ENCODE results near the gene COQ3.

Gene COQ3

DNA sequence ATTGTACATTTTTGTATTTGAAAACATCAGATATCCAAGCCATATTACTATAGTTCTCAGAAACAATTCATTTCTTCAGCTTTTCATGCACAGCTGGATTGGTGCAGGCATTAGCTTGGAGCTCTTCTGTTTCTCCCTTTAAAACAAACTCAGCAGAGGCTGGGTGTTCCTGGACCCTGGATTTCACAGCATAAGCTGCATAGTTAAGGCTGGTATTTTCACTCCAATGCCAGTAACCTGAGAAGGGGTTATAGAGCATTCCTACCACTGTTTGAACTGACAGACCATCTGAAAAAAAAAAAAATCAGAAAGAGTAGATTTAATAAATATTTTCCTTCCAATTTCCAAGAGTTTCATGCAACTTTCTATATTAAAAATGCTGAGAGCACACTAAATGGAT is 24.5 kb downstream of the COQ3 start:
- Histone ChIP-seq H3K4me1 (ENCODE audit: insufficient read depth, low read length) (peaks cover 12% of the 10 kb centered on the region), H3K4me3 (ENCODE audit: low read length) (no peak overlapping the region; the same call in 1 of the 2 replicates), H3K9ac (ENCODE audit: low read depth, low read length) (no peak overlapping the region), H3K27ac (ENCODE audit: low read depth, low read length) (no peak overlapping the region), H3K9me3 (ENCODE audit: insufficient read depth, low read depth, low read length) (no peaks in the 10 kb centered on the region), H3K27me3 (ENCODE audit: insufficient read depth, low read length) (no peaks in the 10 kb centered on the region), H3K36me3 (ENCODE audit: insufficient read depth, low read length) (no peaks in the 10 kb centered on the region)

DNA sequence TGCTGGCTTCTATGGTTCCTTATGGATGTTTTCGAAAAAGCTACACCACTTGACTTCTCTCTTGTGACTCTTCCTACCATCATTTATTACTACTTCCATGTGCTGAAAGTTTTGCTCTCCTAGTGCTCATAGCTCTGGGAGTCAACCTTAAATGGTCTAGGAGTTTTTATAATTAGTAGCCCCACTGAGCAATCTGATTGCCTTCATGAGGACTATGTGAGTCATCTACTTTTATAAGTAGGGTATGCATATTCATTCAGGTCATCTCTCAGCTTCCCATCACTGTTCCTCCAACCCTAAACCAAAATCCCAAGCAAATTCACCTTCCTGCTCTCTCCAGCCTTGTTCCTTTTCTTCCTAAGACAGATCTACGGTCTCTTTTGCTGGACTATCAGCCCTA is 27.1 kb downstream of the COQ3 start:
- peaks cover 12% of the 10 kb centered on the region for H3K4me1 ChIP-seq (ENCODE audit: insufficient read depth, low read length)
- WGBS, result 90% methylated on average over 2 of the region's 2 CpGs
- H3K27me3 ChIP-seq (ENCODE audit: insufficient read depth, low read length), result no peaks in the 10 kb centered on the region
- no peak overlapping the region for H3K9ac ChIP-seq (ENCODE audit: low read depth, low read length)
- no peaks in the 10 kb centered on the region for H3K36me3 ChIP-seq (ENCODE audit: insufficient read depth, low read length)
- no peak overlapping the region for H3K4me3 ChIP-seq (ENCODE audit: low read length)
- H3K27ac ChIP-seq (ENCODE audit: low read depth, low read length), result no peak overlapping the region
- no peaks in the 10 kb centered on the region for H3K9me3 ChIP-seq (ENCODE audit: insufficient read depth, low read depth, low read length)

GRCh38 chr6:99364026-99364425 is 30.0 kb downstream of the COQ3 start:
- Histone ChIP-seq H3K36me3 (ENCODE audit: insufficient read depth, low read length) (no peaks in the 10 kb centered on the region), H3K4me3 (ENCODE audit: low read length) (no peak overlapping the region), H3K9ac (ENCODE audit: low read depth, low read length) (no peak overlapping the region), H3K27me3 (ENCODE audit: insufficient read depth, low read length) (no peaks in the 10 kb centered on the region), H3K9me3 (ENCODE audit: insufficient read depth, low read depth, low read length) (no peaks in the 10 kb centered on the region), H3K4me1 (ENCODE audit: insufficient read depth, low read length) (peaks cover under 1% of the 10 kb centered on the region), H3K27ac (ENCODE audit: low read depth, low read length) (no peak overlapping the region)
- 90% methylated on average over 4 of the region's 5 CpGs for WGBS

GRCh38 chr6:99362678-99363268 is 31.2 kb downstream of the COQ3 start:
- WGBS, result 94% methylated on average over 1 of the region's 1 CpG
- H3K4me1 ChIP-seq (ENCODE audit: insufficient read depth, low read length), result no peaks in the 10 kb centered on the region

DNA sequence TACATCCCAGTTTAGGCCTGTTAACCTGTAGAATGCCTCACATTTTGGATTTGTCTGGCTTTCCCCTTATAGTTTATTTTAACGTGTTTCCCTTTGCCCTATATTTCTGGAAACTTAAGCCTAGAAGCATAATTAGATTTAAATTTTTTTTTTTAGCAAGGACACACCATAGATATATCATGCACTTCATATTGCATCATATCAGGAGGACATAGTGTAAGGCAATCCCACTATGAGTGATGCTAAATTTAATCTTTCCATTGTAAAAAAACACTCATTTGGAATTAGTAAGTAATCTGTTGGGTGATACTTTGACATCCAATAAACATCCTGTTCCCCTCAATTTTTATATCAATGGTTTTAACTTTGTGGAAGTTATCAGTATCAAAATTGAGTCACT is 34.2 kb downstream of the COQ3 start:
- 80% methylated on average over 1 of the region's 1 CpG for WGBS
- Histone ChIP-seq H3K36me3 (ENCODE audit: insufficient read depth, low read length) (no peaks in the 10 kb centered on the region), H3K9me3 (ENCODE audit: insufficient read depth, low read depth, low read length) (no peaks in the 10 kb centered on the region), H3K4me1 (ENCODE audit: insufficient read depth, low read length) (no peaks in the 10 kb centered on the region), H3K27me3 (ENCODE audit: insufficient read depth, low read length) (no peaks in the 10 kb centered on the region), H3K27ac (ENCODE audit: low read depth, low read length) (no peak overlapping the region), H3K4me3 (ENCODE audit: low read length) (no peak overlapping the region), H3K9ac (ENCODE audit: low read depth, low read length) (no peak overlapping the region)

More at GRCh38 chr6:99362678-99363268, 31.2 kb downstream of the COQ3 start:
- H3K9ac ChIP-seq (ENCODE audit: low read depth, low read length), result no peak overlapping the region
- no peak overlapping the region for H3K27ac ChIP-seq (ENCODE audit: low read depth, low read length)
- no peak overlapping the region for H3K4me3 ChIP-seq (ENCODE audit: low read length)
- H3K27me3 ChIP-seq (ENCODE audit: insufficient read depth, low read length), result no peaks in the 10 kb centered on the region
- H3K36me3 ChIP-seq (ENCODE audit: insufficient read depth, low read length), result no peaks in the 10 kb centered on the region
- H3K9me3 ChIP-seq (ENCODE audit: insufficient read depth, low read depth, low read length), result no peaks in the 10 kb centered on the region

DNA sequence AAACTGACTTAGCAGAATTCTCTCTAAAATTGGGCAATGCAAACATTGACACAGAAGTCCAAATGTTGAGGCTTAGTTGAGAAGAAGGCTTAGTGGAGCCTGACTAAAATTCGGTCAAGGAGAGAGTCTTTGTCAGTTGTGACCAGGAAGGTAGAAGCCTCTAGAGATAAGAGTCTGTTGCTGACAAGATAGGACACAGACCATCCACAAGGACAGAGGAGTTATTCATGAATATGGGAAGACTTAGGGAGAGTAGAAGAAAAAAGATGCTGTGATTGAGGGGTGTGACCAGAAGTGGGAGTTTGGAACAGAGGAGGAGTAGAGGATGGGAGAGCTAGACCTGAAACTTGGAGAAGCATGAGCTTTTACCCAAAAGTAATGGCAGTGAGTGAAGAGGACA is 37.4 kb downstream of the COQ3 start:
- no peak overlapping the region for H3K4me3 ChIP-seq (ENCODE audit: low read length)
- no peak overlapping the region for H3K27ac ChIP-seq (ENCODE audit: low read depth, low read length)
- no peaks in the 10 kb centered on the region for H3K4me1 ChIP-seq (ENCODE audit: insufficient read depth, low read length)
- 84% methylated on average over 1 of the region's 1 CpG for WGBS
- no peaks in the 10 kb centered on the region for H3K36me3 ChIP-seq (ENCODE audit: insufficient read depth, low read length)
- no peaks in the 10 kb centered on the region for H3K27me3 ChIP-seq (ENCODE audit: insufficient read depth, low read length)
- no peak overlapping the region for H3K9ac ChIP-seq (ENCODE audit: low read depth, low read length)
- no peaks in the 10 kb centered on the region for H3K9me3 ChIP-seq (ENCODE audit: insufficient read depth, low read depth, low read length)

DNA sequence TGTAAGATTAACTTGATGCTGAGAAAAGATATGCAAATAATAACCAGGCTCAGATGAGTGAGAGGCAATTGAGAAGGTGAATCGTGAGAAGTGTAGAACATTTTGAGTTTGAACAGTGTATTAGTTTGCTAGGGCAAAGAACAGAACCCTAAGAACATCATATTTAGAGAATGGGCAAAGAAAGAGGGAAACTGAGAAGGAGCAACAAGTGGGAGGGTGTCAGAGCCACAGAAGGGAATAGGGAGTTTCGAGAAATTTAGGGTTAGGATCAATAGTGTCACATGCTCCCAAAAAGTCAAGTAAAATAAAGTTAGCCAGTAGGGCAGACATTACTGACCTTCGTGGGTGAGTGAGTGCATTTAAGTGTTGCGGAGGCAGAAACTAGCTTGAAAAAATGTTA is 39.0 kb downstream of the COQ3 start:
- Histone ChIP-seq H3K36me3 (ENCODE audit: insufficient read depth, low read length) (no peaks in the 10 kb centered on the region), H3K27me3 (ENCODE audit: insufficient read depth, low read length) (peaks cover 6% of the 10 kb centered on the region), H3K9ac (ENCODE audit: low read depth, low read length) (no peak overlapping the region), H3K9me3 (ENCODE audit: insufficient read depth, low read depth, low read length) (no peaks in the 10 kb centered on the region), H3K4me3 (ENCODE audit: low read length) (no peak overlapping the region), H3K27ac (ENCODE audit: low read depth, low read length) (no peak overlapping the region), H3K4me1 (ENCODE audit: insufficient read depth, low read length) (peaks cover 5% of the 10 kb centered on the region)
- 65% methylated on average over 4 of the region's 4 CpGs for WGBS

DNA sequence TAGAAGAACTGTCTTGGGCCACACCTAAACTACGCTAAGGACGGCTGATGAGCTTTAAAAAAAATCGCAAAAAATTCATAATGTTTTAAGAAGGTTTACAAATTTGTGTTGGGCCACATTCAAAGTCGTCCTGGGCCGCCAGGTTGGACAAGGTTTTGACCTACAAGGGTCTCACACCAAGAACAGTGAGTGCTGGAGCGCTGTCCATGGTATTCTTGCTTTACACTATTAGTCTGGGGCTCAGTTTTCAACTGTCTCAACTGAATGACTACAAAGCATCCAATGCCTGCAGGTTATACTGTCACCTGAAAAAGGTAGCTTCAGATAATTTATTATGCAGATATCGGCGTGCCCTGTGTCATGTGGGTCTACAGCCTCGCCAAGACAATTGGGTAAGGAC is 40.9 kb downstream of the COQ3 start:
- Histone ChIP-seq H3K9me3 (ENCODE audit: insufficient read depth, low read depth, low read length) (no peaks in the 10 kb centered on the region), H3K4me1 (ENCODE audit: insufficient read depth, low read length) (peaks cover 13% of the 10 kb centered on the region), H3K27me3 (ENCODE audit: insufficient read depth, low read length) (peaks cover 6% of the 10 kb centered on the region), H3K4me3 (ENCODE audit: low read length) (no peak overlapping the region), H3K9ac (ENCODE audit: low read depth, low read length) (no peak overlapping the region), H3K27ac (ENCODE audit: low read depth, low read length) (no peak overlapping the region), H3K36me3 (ENCODE audit: insufficient read depth, low read length) (no peaks in the 10 kb centered on the region)
- WGBS, result 76% methylated on average over 9 of the region's 9 CpGs

DNA sequence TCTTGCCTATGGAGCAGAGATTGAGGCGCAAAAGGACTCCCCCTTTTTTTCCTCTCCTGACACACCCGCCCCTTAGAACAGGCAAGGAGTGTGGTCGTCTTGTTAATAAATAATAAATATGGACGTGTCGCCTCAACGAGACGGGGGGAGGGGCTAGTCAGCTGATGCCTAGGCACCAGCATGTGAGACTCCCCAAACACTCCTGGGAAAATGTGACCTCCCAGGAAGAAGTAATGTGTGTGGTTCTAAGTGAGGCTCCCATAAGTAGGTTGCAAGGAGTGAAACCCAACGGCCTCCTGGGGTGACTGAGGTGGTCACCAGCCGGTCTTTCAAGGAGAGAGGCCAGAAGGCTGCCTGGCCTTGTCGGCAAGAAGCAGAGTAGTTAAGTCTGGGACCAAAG is 43.4 kb downstream of the COQ3 start:
- peak overlapping the region; percentile 74 for H3K4me3 ChIP-seq (ENCODE audit: low read length)

DNA sequence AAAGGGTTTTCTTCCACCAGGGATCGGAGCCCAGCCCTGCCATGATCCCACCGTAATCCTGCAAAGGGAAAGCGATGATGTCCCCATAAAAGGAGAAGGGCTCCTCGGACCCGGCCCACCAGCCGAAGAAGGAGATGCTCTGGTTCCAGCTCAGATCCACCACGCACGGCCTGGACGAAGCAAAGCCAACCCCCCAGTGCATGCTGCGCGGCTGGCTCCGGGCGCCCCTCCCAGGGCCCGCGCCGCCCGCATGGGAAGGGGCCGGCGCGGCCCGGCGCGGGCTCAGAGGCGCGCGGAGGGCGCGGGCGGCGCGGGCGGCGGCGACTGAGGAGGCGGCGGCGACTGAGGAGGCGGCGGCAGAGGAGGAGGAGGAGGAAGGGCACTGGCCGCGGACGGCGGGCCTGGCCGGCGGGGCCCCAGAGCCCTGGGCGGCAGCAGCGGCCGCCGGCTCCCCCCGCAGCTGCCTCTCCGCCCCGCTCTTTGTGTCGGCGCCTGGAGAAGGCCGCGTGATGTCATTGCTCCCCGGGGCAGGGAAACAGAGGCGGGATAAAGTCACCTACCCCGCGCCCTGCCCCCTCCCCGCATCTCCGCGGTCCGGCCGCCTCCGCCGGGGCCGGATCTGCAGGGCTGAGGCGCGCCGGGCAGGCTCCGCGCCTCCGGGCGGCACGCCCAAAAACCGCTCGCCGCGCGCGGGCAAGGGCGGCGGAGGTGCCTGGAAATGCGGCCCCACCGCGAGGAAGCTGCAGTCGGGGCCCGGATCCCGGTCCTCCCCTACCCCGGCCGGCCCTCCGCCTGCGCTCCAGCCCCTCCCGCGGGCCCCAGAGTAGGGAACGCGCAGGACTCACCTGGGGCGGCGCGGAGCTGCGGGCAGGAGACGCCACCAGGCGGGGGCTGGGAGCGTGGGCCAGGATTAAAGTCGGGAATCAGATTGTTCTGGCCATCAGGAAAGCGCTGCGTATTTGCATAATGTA is 44.5 kb downstream of the COQ3 start, which contains the start of gene FAXC:
Gene FAXC (minus strand): TSS at position 504 of the 971 bp plus-strand sequence. CDS start 302 bp downstream, at position 202.
- WGBS, result under 1% methylated on average over 108 of the region's 108 CpGs
- peak within 1 kb of the TSS; percentile 71 for H3K27ac ChIP-seq (ENCODE audit: low read depth, low read length)
- peaks cover 6% of the 10 kb centered on the region for H3K27me3 ChIP-seq (ENCODE audit: insufficient read depth, low read length)
- no peaks in the 10 kb centered on the region for H3K36me3 ChIP-seq (ENCODE audit: insufficient read depth, low read length)
- peak within 1 kb of the TSS; percentile 81 for H3K9ac ChIP-seq (ENCODE audit: low read depth, low read length)
- peaks cover 26% of the 10 kb centered on the region for H3K4me1 ChIP-seq (ENCODE audit: insufficient read depth, low read length)
- no peaks in the 10 kb centered on the region for H3K9me3 ChIP-seq (ENCODE audit: insufficient read depth, low read depth, low read length)
- peak within 1 kb of the TSS; percentile 74 for H3K4me3 ChIP-seq (ENCODE audit: low read length)

More for the DNA sequence above, 43.4 kb downstream of the COQ3 start:
- Histone ChIP-seq H3K27me3 (ENCODE audit: insufficient read depth, low read length) (peaks cover 6% of the 10 kb centered on the region), H3K36me3 (ENCODE audit: insufficient read depth, low read length) (no peaks in the 10 kb centered on the region), H3K4me1 (ENCODE audit: insufficient read depth, low read length) (peaks cover 20% of the 10 kb centered on the region), H3K9ac (ENCODE audit: low read depth, low read length) (no peak overlapping the region), H3K9me3 (ENCODE audit: insufficient read depth, low read depth, low read length) (no peaks in the 10 kb centered on the region), H3K27ac (ENCODE audit: low read depth, low read length) (no peak overlapping the region)
- WGBS, result 52% methylated on average over 9 of the region's 10 CpGs

All from HUES64 (cell line).